GM23338 (cell line): ENCODE measurements around the gene PRDM5. TPM values are rescaled to one million over a fixed set of nuclear protein-coding genes. Genes with fewer than 3 reads are reported as not detected.

Experiments used
- ATAC-seq: fragments of 200-7000 bp; cut with Tn5 transposase; 3 replicates; pipeline ENCODE4 v1.9.1; 2020
- DNase-seq: peaks from one replicate; pipeline ENCODE4 v3.0.0-alpha.2; 2015; ENCODE audit warnings: low spot score
- H2AFZ ChIP-seq: fragments of 200-600 bp; sonication (generic); 2 replicates; pipeline ENCODE4 v1.8.0; 2016; ENCODE audit warnings: antibody characterized with exemption, mild to moderate bottlenecking, moderate library complexity
- H3F3A ChIP-seq: fragments of 200-600 bp; sonication (generic); replicated peaks from 2 replicates; pipeline ENCODE4 v1.8.0; 2017; ENCODE audit warnings: antibody characterized with exemption, mixed run types, low read depth
- H3K27ac ChIP-seq: fragments of 200-600 bp; sonication (generic); 2 replicates; pipeline ENCODE4 v1.6.1; 2016; ENCODE audit warnings: low read depth
- H3K27me3 ChIP-seq: fragments of 200-600 bp; sonication (generic); 2 replicates; pipeline ENCODE4 v1.8.0; 2016; ENCODE audit warnings: mild to moderate bottlenecking, mixed run types, moderate library complexity; ENCODE audit not compliant: insufficient read depth
- H3K36me3 ChIP-seq: fragments of 200-600 bp; sonication (generic); 2 replicates; pipeline ENCODE4 v1.8.0; 2016; ENCODE audit warnings: mild to moderate bottlenecking; ENCODE audit not compliant: insufficient read depth
- H3K4me1 ChIP-seq: fragments of 200-600 bp; sonication (generic); 2 replicates; pipeline ENCODE4 v1.8.0; 2016; ENCODE audit warnings: mild to moderate bottlenecking, moderate library complexity; ENCODE audit not compliant: insufficient read depth
- H3K4me2 ChIP-seq: fragments of 200-600 bp; sonication (generic); 2 replicates; pipeline ENCODE4 v1.7.1; 2017; ENCODE audit warnings: mixed run types
- H3K4me3 ChIP-seq: fragments of 200-600 bp; sonication (generic); 2 replicates; pipeline ENCODE4 v1.6.1; 2016; ENCODE audit warnings: mixed run types
- H3K79me2 ChIP-seq: fragments of 200-600 bp; sonication (generic); replicated peaks from 2 replicates; pipeline ENCODE4 v1.8.0; 2017; ENCODE audit warnings: mild to moderate bottlenecking; ENCODE audit not compliant: insufficient read depth
- H3K9me2 ChIP-seq: fragments of 200-600 bp; sonication (generic); 2 replicates; pipeline ENCODE4 v1.8.0; 2017; ENCODE audit not compliant: insufficient read depth
- H4K20me1 ChIP-seq: fragments of 200-600 bp; sonication (generic); replicated peaks from 2 replicates; pipeline ENCODE4 v1.8.0; 2017; ENCODE audit warnings: mild to moderate bottlenecking; ENCODE audit not compliant: insufficient read depth
- H3K27ac Mint-ChIP-seq: 2 replicates; pipeline ENCODE4 v1.8.0; 2020; ENCODE audit warnings: inconsistent platforms, mild to moderate bottlenecking, moderate library complexity, mixed read lengths
- H3K27me3 Mint-ChIP-seq: 3 replicates; pipeline ENCODE4 v1.8.0; 2022; ENCODE audit warnings: low read depth, mild to moderate bottlenecking, moderate library complexity, mixed read lengths, inconsistent platforms; ENCODE audit not compliant: insufficient read depth, poor library complexity
- H3K36me3 Mint-ChIP-seq: 3 replicates; pipeline ENCODE4 v1.8.0; 2021; ENCODE audit warnings: low read depth, mild to moderate bottlenecking, inconsistent platforms, moderate library complexity, mixed read lengths
- H3K4me1 Mint-ChIP-seq: 3 replicates; pipeline ENCODE4 v1.8.0; 2020; ENCODE audit warnings: mild to moderate bottlenecking, inconsistent platforms, mixed read lengths
- H3K4me3 Mint-ChIP-seq: 3 replicates; pipeline ENCODE4 v1.8.0; 2021; ENCODE audit warnings: moderate library complexity, mild to moderate bottlenecking, inconsistent platforms, mixed read lengths
- H3K9me3 Mint-ChIP-seq: 3 replicates; pipeline ENCODE4 v1.8.0; 2020; ENCODE audit warnings: moderate library complexity, mild to moderate bottlenecking, inconsistent platforms, mixed read lengths
- CREB1 ChIP-seq: fragments of 250-450 bp; sonication (Bioruptor Pico); IDR thresholded peaks from 2 replicates; pipeline ENCODE4 v1.5.0; 2020; ENCODE audit warnings: low read depth, mild to moderate bottlenecking, moderate library complexity
- CTCF ChIP-seq, 2 experiments: fragments of 200-600 bp in 1 of 2; sonication (generic) in 1 of 2; conservative IDR thresholded peaks; 2 replicates each; pipeline versions ENCODE4 v1.5.1 to v1.6.1; 2016 to 2017; ENCODE audit warnings: antibody characterized with exemption in 2 of 2, low read depth in 2 of 2, mild to moderate bottlenecking in 2 of 2, moderate library complexity in 1 of 2
- EZH2 ChIP-seq: fragments of 200-600 bp; sonication (generic); IDR thresholded peaks from one replicate; pipeline ENCODE4 v1.8.0; 2017; ENCODE audit warnings: antibody characterized with exemption, mild to moderate bottlenecking, low read depth; ENCODE audit not compliant: unreplicated experiment
- JUNB ChIP-seq: IDR thresholded peaks from one replicate; pipeline ENCODE4 v1.6.1; 2016; ENCODE audit warnings: antibody characterized with exemption; ENCODE audit not compliant: unreplicated experiment
- NANOG ChIP-seq: IDR thresholded peaks from 2 replicates; pipeline ENCODE4 v1.6.1; 2016; ENCODE audit warnings: antibody characterized with exemption, borderline replicate concordance
- POLR2AphosphoS5 ChIP-seq: IDR thresholded peaks from 2 replicates; pipeline ENCODE4 v1.6.1; 2016; ENCODE audit warnings: antibody characterized with exemption, low read depth
- REST ChIP-seq: IDR thresholded peaks from one replicate; pipeline ENCODE4 v1.6.1; 2018; ENCODE audit warnings: antibody characterized with exemption; ENCODE audit not compliant: unreplicated experiment
- STAT1 ChIP-seq: IDR thresholded peaks from one replicate; pipeline ENCODE4 v1.6.1; 2016; ENCODE audit warnings: antibody characterized with exemption; ENCODE audit not compliant: unreplicated experiment
- ZNF114 ChIP-seq: fragments of 250-450 bp; sonication (Bioruptor Pico); IDR thresholded peaks from 2 replicates; pipeline ENCODE4 v1.5.0; 2020; ENCODE audit warnings: mild to moderate bottlenecking, moderate library complexity
- ZNF331 ChIP-seq: fragments of 250-450 bp; sonication (Bioruptor Pico); IDR thresholded peaks from 2 replicates; pipeline ENCODE4 v1.5.0; 2020; ENCODE audit warnings: low read depth, mild to moderate bottlenecking, moderate library complexity
- polyA plus RNA-seq: library from polyadenylated mRNA; unstranded; fragments of >200 nt; fragmentation: Nextera tagmentation; extraction: Ambion mirVana; gene quantifications from 2 replicates; pipeline ENCODE4 v1.2.1, GENCODE V29; 2016
- total RNA-seq: library from RNA; depleted of rRNA; stranded (reverse); fragments of >200 nt; shearing (Covaris generic); gene quantifications from 2 replicates; pipeline ENCODE4 v1.2.3, GENCODE V29; 2014
- TF ChIP-seq, protein P1 (sequence below): IDR thresholded peaks from 2 replicates; pipeline ENCODE4 v1.6.1; 2016; ENCODE audit warnings: antibody characterized with exemption

Gene PRDM5
- total and polyA plus RNA-seq, 2 experiments from 2014 or later = 11.2 to 40.4 TPM

DNA sequence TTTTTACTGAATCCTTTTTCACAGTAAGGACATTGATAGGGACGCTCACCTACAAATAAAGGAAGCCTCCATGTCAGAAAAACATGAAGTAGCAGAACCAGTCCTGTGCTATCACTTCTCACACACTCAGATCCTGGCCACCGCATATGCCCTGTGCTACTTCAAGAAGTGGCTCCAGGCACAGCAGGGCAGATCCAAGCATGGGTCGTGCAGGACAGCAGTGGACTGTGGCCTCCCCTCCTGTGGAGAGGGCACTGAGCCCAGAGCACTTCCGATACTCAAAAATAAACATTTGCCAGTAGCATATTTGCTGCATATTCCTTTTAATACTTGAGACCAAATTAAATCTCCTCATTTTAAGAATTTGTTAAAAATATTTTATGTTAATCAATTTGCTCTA is 167.9 kb downstream of the PRDM5 start (continued):
- no peak for TF ChIP-seq ZNF331 (CRISPR knock-in tag)
- no peak for TF ChIP-seq CREB1 (CRISPR knock-in tag)
- TF ChIP-seq POLR2AphosphoS5 = no peak
- TF ChIP-seq EZH2 = no peak
- TF ChIP-seq, protein P1, sequence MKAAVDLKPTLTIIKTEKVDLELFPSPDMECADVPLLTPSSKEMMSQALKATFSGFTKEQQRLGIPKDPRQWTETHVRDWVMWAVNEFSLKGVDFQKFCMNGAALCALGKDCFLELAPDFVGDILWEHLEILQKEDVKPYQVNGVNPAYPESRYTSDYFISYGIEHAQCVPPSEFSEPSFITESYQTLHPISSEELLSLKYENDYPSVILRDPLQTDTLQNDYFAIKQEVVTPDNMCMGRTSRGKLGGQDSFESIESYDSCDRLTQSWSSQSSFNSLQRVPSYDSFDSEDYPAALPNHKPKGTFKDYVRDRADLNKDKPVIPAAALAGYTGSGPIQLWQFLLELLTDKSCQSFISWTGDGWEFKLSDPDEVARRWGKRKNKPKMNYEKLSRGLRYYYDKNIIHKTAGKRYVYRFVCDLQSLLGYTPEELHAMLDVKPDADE = no peak
- TF ChIP-seq NANOG = no peak

GRCh38 chr4:120753854-120754253 is 168.7 kb downstream of the PRDM5 start:
- H3K9me3 Mint-ChIP-seq = peaks cover 20% of the 10 kb centered on the region
- Histone ChIP-seq H3K27me3 (no peaks in the 10 kb centered on the region), H3K79me2 (no peaks in the 10 kb centered on the region), H2AFZ (no peak overlapping the region), H4K20me1 (no peaks in the 10 kb centered on the region), H3K4me2 (no peak overlapping the region), H3F3A (no peaks in the 10 kb centered on the region), H3K36me3 (peaks cover 6% of the 10 kb centered on the region), H3K4me3 (no peak overlapping the region), H3K9me2 (no peaks in the 10 kb centered on the region), H3K4me1 (peaks cover 5% of the 10 kb centered on the region), H3K27ac (no peak overlapping the region)
- H3K27ac Mint-ChIP-seq = no peak overlapping the region
- H3K4me3 Mint-ChIP-seq = no peak overlapping the region
- H3K27me3 Mint-ChIP-seq = peaks cover 2% of the 10 kb centered on the region
- peaks cover 32% of the 10 kb centered on the region for H3K36me3 Mint-ChIP-seq
- H3K4me1 Mint-ChIP-seq = peaks cover 6% of the 10 kb centered on the region; the same call in 2 of the 3 replicates
- DNase-seq (no peak), ATAC-seq (peak; percentile 39; the same call in 2 of the 3 replicates)
- no peak for TF ChIP-seq CREB1 (CRISPR knock-in tag)
- TF ChIP-seq NANOG = no peak
- no peak for TF ChIP-seq JUNB
- TF ChIP-seq STAT1 = no peak
- TF ChIP-seq CTCF (conservative IDR thresholded peaks at IDR 0.05; ENCODE audit: low read depth in 2 of 2) = no peak
- TF ChIP-seq, protein P1 = no peak
- TF ChIP-seq ZNF331 (CRISPR knock-in tag) = no peak
- TF ChIP-seq ZNF114 (CRISPR knock-in tag) = no peak
- no peak for TF ChIP-seq EZH2
- no peak for TF ChIP-seq REST
- no peak for TF ChIP-seq POLR2AphosphoS5
